Skeletal muscle satellite cell (primary cell): ENCODE measurements around the gene LTBP2.

ENCODE experiments used
- H3K27me3 ChIP-seq: 2 replicates; pipeline ENCODE4 v1.7.0; 2013; ENCODE audit warnings: low read length; ENCODE audit not compliant: control insufficient read depth, insufficient read depth
- H3K36me3 ChIP-seq: 2 replicates; pipeline ENCODE4 v1.7.0; 2013; ENCODE audit warnings: mild to moderate bottlenecking, control low read depth, low read length; ENCODE audit not compliant: insufficient read depth
- H3K4me1 ChIP-seq: 2 replicates; pipeline ENCODE4 v1.7.0; 2013; ENCODE audit warnings: low read length; ENCODE audit not compliant: control insufficient read depth, insufficient read depth
- H3K4me2 ChIP-seq: 2 replicates; pipeline ENCODE4 v1.7.0; 2013; ENCODE audit warnings: mild to moderate bottlenecking, low read length
- H3K4me3 ChIP-seq: 2 replicates; pipeline ENCODE4 v1.7.0; 2013; ENCODE audit warnings: low read length
- H3K9ac ChIP-seq: 2 replicates; pipeline ENCODE4 v1.7.0; 2013; ENCODE audit warnings: mild to moderate bottlenecking, low read depth, low read length, moderate library complexity
- H3K9me3 ChIP-seq: replicated peaks from 2 replicates; pipeline ENCODE4 v1.7.0; 2013; ENCODE audit warnings: mild to moderate bottlenecking, control low read depth, low read length

LTBP2 gene

DNA sequence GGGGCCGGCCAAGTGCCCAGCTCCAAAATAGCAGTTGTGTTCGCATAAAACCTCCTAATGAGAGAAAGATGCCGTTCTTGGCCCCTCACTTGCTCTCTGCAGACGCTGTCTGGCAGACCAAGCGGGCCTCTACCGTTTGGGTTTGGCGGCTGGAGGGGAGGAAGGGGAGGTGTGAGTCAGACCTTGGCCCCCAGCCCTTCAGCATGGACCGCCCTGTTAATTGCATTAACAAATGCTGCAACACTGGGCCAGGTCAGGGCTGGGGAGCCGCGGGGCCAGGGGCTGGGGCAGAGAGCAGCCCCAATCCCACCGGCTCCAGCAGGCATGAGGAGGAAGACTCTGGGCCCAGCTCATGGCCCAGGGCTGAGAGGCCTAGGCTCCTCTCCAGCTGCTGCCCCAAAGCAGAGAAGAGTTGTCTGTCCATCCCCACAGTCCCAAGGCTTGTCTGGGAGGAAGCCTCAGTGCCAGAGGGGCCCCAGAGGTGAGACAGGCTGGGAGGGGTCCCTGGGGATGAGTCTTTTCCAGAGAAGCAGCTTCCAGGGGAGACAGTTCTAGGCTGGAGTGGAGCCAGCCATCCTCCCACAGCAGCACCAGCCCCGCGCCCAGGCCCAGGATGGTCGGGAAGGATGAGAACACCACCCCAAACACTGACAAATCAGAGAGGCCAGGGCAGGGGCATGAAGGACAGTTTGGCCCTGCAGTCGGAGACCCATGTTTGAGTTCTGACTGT, 16.9 kb downstream of the LTBP2 start:
- no peaks in the 10 kb centered on the region for H3K27me3 ChIP-seq
- H3K4me1 ChIP-seq: peaks cover 87% of the 10 kb centered on the region
- peaks cover 62% of the 10 kb centered on the region for H3K36me3 ChIP-seq
- peak overlapping the region; percentile 33 for H3K9ac ChIP-seq
- peak overlapping the region; percentile 40 for H3K4me2 ChIP-seq
- no peaks in the 10 kb centered on the region for H3K9me3 ChIP-seq
- H3K4me3 ChIP-seq: no peak overlapping the region

GRCh38 chr14:74594606-74595005, 17.4 kb downstream of the LTBP2 start:
- Histone ChIP-seq H3K27me3 (no peaks in the 10 kb centered on the region), H3K4me2 (peak overlapping the region; percentile 40), H3K4me3 (no peak overlapping the region), H3K4me1 (peaks cover 81% of the 10 kb centered on the region), H3K36me3 (peaks cover 61% of the 10 kb centered on the region), H3K9me3 (no peaks in the 10 kb centered on the region), H3K9ac (peak overlapping the region; percentile 33)

GRCh38 chr14:74594029-74594428, 18.0 kb downstream of the LTBP2 start:
- Histone ChIP-seq H3K4me1 (peaks cover 78% of the 10 kb centered on the region), H3K9ac (peak overlapping the region; percentile 33), H3K36me3 (peaks cover 65% of the 10 kb centered on the region), H3K4me3 (no peak overlapping the region), H3K27me3 (no peaks in the 10 kb centered on the region), H3K9me3 (no peaks in the 10 kb centered on the region), H3K4me2 (no peak overlapping the region)

- peaks cover 73% of the 10 kb centered on the region for H3K4me1 ChIP-seq
- H3K4me2 ChIP-seq: peak overlapping the region; percentile 15
- no peaks in the 10 kb centered on the region for H3K9me3 ChIP-seq
- H3K36me3 ChIP-seq: peaks cover 67% of the 10 kb centered on the region
- H3K9ac ChIP-seq: no peak overlapping the region
- H3K4me3 ChIP-seq: no peak overlapping the region
- no peaks in the 10 kb centered on the region for H3K27me3 ChIP-seq
Observed at GRCh38 chr14:74593241-74593953, 18.6 kb downstream of the LTBP2 start.

DNA sequence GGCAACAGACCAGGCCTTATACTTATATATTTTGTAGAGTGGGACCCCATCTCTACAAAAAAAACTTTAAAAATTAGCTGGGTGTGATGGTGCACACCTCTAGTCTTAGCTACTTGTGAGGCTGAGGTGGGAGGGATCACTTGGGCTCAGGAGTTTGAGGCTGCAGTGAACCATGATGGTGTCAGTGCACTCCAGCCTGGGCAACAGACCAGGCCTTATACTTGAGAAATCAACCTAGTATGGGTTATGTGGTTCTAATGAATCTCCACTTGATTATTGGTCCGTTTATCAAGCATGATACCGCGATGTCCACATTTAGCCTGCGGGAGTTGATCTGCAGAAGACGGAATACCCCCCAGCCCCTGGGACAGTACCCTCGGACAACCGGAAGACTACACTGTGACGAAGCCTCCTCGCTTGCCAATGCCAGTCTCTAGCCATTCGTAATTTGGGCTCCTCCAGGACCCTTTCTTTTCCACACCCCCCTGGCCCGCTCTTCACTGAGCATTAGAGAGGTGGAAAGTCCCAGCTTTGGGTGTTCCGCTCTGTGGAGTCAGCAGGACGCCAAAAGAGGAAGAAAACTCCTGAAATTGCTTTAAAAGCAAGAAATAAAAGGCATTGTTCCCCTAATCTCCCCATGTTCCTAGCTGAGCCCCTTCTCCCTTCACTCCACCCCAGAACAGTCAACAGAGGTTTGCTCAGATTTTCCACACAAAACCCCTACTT, 19.4 kb downstream of the LTBP2 start:
- Histone ChIP-seq H3K4me1 (peaks cover 70% of the 10 kb centered on the region), H3K27me3 (no peaks in the 10 kb centered on the region), H3K9ac (no peak overlapping the region), H3K4me2 (no peak overlapping the region), H3K9me3 (no peaks in the 10 kb centered on the region), H3K4me3 (no peak overlapping the region), H3K36me3 (peaks cover 64% of the 10 kb centered on the region)

DNA sequence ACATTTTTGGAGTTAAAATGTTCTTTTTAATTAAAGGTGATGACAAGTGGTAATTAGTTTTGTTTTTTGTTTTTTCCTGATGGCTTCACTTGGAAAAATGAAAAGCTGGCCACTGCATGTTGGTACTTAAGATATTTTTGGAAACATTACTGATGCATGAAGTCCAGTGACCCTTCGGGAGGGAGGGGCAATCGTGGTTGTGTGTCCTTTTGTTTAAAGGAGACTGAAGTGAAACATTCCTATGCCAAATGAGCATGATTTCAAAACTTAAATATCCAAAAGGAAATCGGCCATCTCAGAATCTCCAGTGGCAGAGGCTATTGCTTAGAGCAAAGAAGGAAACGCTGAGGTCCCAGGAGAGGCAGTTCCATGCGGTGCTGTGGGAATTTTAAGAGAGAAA, 20.1 kb downstream of the LTBP2 start:
- Histone ChIP-seq H3K27me3 (no peaks in the 10 kb centered on the region), H3K9ac (peak overlapping the region; percentile 22), H3K4me1 (peaks cover 70% of the 10 kb centered on the region), H3K4me2 (no peak overlapping the region), H3K4me3 (no peak overlapping the region), H3K9me3 (no peaks in the 10 kb centered on the region), H3K36me3 (peaks cover 65% of the 10 kb centered on the region)

DNA sequence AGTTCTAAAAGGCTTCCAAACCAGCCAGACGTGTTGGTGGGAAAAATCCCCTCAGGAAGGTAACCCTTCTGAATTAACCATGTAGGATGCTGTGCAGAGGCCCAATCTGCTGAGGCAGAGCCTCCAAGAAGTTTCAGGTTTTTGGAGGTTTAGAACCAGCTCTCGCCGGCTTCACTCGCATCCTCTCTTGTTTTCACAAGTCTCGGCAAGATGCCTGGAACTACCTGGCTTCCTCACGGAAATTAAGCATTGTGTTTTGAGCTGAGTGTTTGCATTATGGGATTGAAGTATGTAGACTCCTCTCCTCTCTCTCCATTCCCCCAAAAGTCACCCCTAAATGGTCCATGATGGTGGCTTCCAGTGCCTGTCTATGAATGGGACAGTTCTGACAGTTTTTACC, 20.6 kb downstream of the LTBP2 start:
- Histone ChIP-seq H3K27me3 (no peaks in the 10 kb centered on the region), H3K9ac (peak overlapping the region; percentile 22), H3K9me3 (no peaks in the 10 kb centered on the region), H3K4me1 (peaks cover 70% of the 10 kb centered on the region), H3K4me3 (no peak overlapping the region), H3K4me2 (no peak overlapping the region), H3K36me3 (peaks cover 65% of the 10 kb centered on the region)

DNA sequence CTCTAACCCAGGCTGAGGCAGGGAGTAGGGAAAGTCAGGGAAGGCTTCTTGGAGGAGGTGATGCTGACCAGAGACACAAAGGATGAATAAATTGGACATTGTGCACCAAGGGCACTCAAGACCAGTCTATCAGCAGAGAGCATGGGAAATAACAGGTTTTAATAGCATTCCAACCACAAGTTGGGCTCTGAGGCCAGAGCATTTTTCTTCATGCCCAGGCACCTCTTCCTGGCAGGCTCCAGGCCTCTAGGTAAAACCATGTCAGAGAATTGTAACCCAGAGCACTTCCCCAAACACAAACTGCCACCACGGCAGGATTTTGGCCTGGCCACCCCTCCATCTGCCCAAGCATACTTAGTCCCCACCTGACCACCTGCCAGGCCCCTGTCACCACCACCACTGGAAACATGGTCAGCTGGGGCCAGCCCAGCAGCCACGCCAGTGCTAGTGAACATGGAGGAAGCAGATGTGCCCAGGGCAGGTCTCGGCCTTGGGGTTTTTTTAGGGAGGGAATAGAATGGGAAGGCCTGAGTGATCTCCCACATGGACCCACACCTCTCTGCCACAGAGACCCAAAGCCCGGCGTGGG, 22.7 kb downstream of the LTBP2 start:
- Histone ChIP-seq H3K4me3 (no peak overlapping the region), H3K27me3 (no peaks in the 10 kb centered on the region), H3K9ac (no peak overlapping the region), H3K4me2 (no peak overlapping the region), H3K36me3 (peaks cover 74% of the 10 kb centered on the region), H3K4me1 (peaks cover 67% of the 10 kb centered on the region), H3K9me3 (no peaks in the 10 kb centered on the region)

DNA sequence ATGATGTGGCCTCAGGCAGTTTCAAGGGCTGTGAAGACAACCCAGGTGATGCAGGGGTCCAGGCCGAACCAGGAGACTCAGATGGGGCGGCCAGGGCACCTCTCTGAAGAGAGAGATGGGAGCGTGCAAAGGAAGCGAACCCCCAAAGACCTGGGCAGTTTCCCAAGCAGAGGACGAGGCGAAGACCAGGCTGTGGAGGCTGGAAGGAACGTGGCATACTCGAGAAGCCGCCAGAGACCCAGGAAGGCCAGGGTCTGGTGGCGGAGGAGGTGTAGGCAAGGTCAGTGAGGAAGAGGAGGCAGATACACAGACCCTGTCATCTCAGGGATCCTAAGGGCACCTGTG, 24.7 kb downstream of the LTBP2 start:
- Histone ChIP-seq H3K9me3 (no peaks in the 10 kb centered on the region), H3K4me3 (no peak overlapping the region), H3K4me2 (no peak overlapping the region), H3K27me3 (no peaks in the 10 kb centered on the region), H3K4me1 (peaks cover 63% of the 10 kb centered on the region), H3K36me3 (peaks cover 81% of the 10 kb centered on the region), H3K9ac (no peak overlapping the region)

DNA sequence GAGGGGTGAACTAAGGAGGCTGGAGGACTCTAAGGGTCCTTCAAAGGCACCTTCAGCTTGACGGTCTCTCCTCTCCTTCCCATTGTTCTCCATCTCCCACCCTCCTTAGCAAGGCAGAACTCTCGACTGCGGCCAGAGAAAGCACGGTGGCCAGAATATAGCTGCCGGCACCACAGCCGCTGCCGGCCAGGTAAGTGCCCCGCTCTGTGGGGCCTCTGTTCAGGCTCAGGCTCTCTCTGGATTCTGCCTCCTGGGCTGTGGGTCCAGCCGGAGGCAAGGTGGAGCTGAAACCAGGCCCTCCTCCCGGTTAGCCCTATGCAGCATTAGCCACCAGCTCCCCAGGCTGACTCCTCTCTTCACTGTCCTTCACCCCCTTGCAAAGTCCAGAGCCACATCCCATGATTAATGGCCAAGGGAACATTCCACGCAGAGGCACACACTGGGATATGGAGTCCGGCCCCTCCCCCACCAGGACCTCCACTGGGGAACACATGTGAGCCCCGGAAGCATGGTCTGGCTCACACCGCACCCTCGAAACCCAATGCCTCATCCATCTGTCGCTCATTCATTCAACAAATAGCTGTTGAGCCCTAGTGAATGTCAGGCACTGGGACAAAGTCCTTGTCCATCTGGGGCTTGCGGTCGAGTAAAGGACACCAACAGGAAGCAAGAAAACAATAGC, 25.2 kb downstream of the LTBP2 start:
- H3K9ac ChIP-seq: no peak overlapping the region
- H3K4me3 ChIP-seq: no peak overlapping the region
- H3K9me3 ChIP-seq: no peaks in the 10 kb centered on the region
- H3K4me1 ChIP-seq: peaks cover 58% of the 10 kb centered on the region
- peaks cover 78% of the 10 kb centered on the region for H3K36me3 ChIP-seq
- no peaks in the 10 kb centered on the region for H3K27me3 ChIP-seq
- no peak overlapping the region for H3K4me2 ChIP-seq
